Measurements from ENCODE around the gene STXBP5. TPM values are rescaled to one million over a fixed set of nuclear protein-coding genes. Genes with fewer than 3 reads are reported as not detected.

The STXBP5 gene
- total and polyA plus RNA-seq, 9 of the 15 experiments (the other 6 are each of a cell fraction or from before 2014, with no cell fraction given): 23.3 to 172 (median 71.5) TPM

GRCh38 chr6:147234685-147235084 is 30.5 kb downstream of the STXBP5 start (continued):
- TF ChIP-seq ZBTB40 (IDR thresholded peaks at IDR 0.05) (no peak), ZBTB40 (CRISPR knock-in tag; IDR thresholded peaks at IDR 0.05) (no peak), MAFK (IDR thresholded peaks at IDR 0.05; ENCODE audit: low read length) (peak; percentile 96), POLR2H (tag; IDR thresholded peaks at IDR 0.05; ENCODE audit: low read depth) (0 out of 2 replicates have a peak, but pooled peaks have one; percentile 43), NFIC (IDR thresholded peaks at IDR 0.05) (no peak), PHF21A (IDR thresholded peaks at IDR 0.05; ENCODE audit: borderline replicate concordance, low read depth) (no peak), SMAD2 (IDR thresholded peaks at IDR 0.05; ENCODE audit: low read depth, low read length) (no peak), PRMT5 (CRISPR knock-in tag; IDR thresholded peaks at IDR 0.05) (no peak), MAFG (tag; conservative IDR thresholded peaks at IDR 0.05) (peak; percentile 83), SRF (CRISPR knock-in tag; IDR thresholded peaks at IDR 0.05) (no peak), SRSF1 (IDR thresholded peaks at IDR 0.05; ENCODE audit: low read depth, low read length) (no peak), PML (IDR thresholded peaks at IDR 0.05; ENCODE audit: low read length) (no peak), SFPQ (IDR thresholded peaks at IDR 0.05; ENCODE audit: low read depth, low read length) (no peak), NFE2 (IDR thresholded peaks at IDR 0.05; ENCODE audit: low read depth) (no peak), ZNF239 (CRISPR knock-in tag; IDR thresholded peaks at IDR 0.05) (no peak), ZEB2 (IDR thresholded peaks at IDR 0.05) (no peak), MTA2 (IDR thresholded peaks at IDR 0.05; ENCODE audit: low read depth) (no peak), BMI1 (IDR thresholded peaks at IDR 0.05; ENCODE audit: low read length) (no peak), ZNF717 (CRISPR knock-in tag; IDR thresholded peaks at IDR 0.05) (no peak), BRD4 (IDR thresholded peaks at IDR 0.05) (no peak), DMBX1 (CRISPR knock-in tag; IDR thresholded peaks at IDR 0.05; ENCODE audit: borderline replicate concordance) (no peak), ZC3H8 (IDR thresholded peaks at IDR 0.05) (no peak), GTF2F1 (IDR thresholded peaks at IDR 0.05; ENCODE audit: low read depth, low read length) (no peak), DPF2 (IDR thresholded peaks at IDR 0.05) (no peak)

Measured in K562 (cell line).